A549 (cell line): ENCODE measurements around the gene RAB3GAP2.

ENCODE experiments used
- CHD2 ChIP-seq: fragments of 150-350 bp; IDR thresholded peaks from 2 replicates; pipeline ENCODE4 v1.6.1; 2014; ENCODE audit warnings: low read length; ENCODE audit not compliant: partially characterized antibody
- CHD4 ChIP-seq: fragments of 200-600 bp; sonication (generic); IDR thresholded peaks from 2 replicates; pipeline ENCODE4 v1.6.1; 2016; ENCODE audit warnings: antibody characterized with exemption, mild to moderate bottlenecking, borderline replicate concordance
- EHMT2 ChIP-seq: fragments of 200-600 bp; sonication (generic); IDR thresholded peaks from 2 replicates; pipeline ENCODE4 v1.6.1; 2016; ENCODE audit warnings: antibody characterized with exemption, low read depth, mild to moderate bottlenecking, moderate library complexity
- EP300 ChIP-seq, 2 experiments: fragments of >200 bp; sonication (Bioruptor Twin); formaldehyde crosslinking; IDR thresholded peaks; 2 replicates in 1 of 2; 3 replicates in 1 of 2; pipeline ENCODE4 v1.6.1; 2016 to 2017
- ESRRA ChIP-seq: fragments of 150-350 bp; IDR thresholded peaks from 2 replicates; pipeline ENCODE4 v1.6.1; 2014; ENCODE audit warnings: mild to moderate bottlenecking, low read length, borderline replicate concordance
- FOSL2 ChIP-seq, 2 experiments: fragments of 450-650 bp in 1 of 2; fragments of >200 bp in 1 of 2; sonication (Bioruptor Twin) in 1 of 2; formaldehyde crosslinking; IDR thresholded peaks; 2 replicates each; pipeline versions ENCODE4 v1.5.0 to v1.6.1; 2016 to 2020; ENCODE audit warnings: mild to moderate bottlenecking in 1 of 2, moderate library complexity in 1 of 2
- POLR2A ChIP-seq: IDR thresholded peaks from 2 replicates; pipeline ENCODE4 v1.6.1; 2012; ENCODE audit warnings: mild to moderate bottlenecking, low read length
- POLR2AphosphoS2 ChIP-seq: conservative IDR thresholded peaks from 2 replicates; pipeline ENCODE4 v1.6.1; 2012; ENCODE audit warnings: low read length, improper control_type of control experiment, inconsistent platforms
- RAD21 ChIP-seq, 2 experiments: fragments of >200 bp in 1 of 2; sonication (Bioruptor Twin) in 1 of 2; formaldehyde crosslinking in 1 of 2; IDR thresholded peaks in 1 of 2; conservative IDR thresholded peaks in 1 of 2; 2 replicates in 1 of 2; 3 replicates in 1 of 2; pipeline ENCODE4 v1.6.1; 2012 to 2018; ENCODE audit warnings: inconsistent platforms in 1 of 2
- TF ChIP-seq, protein P1 (sequence below): fragments of >200 bp; sonication (Bioruptor Twin); formaldehyde crosslinking; IDR thresholded peaks from 3 replicates; pipeline ENCODE4 v1.5.1; 2016
- TF ChIP-seq, protein P2 (sequence below): fragments of >200 bp; sonication (Bioruptor Twin); formaldehyde crosslinking; IDR thresholded peaks from 2 replicates; pipeline ENCODE4 v1.6.1; 2016
- TF ChIP-seq, protein P3 (sequence below): fragments of 450-650 bp; IDR thresholded peaks from 2 replicates; pipeline ENCODE4 v1.6.1; 2014; ENCODE audit warnings: antibody characterized with exemption

DNA sequence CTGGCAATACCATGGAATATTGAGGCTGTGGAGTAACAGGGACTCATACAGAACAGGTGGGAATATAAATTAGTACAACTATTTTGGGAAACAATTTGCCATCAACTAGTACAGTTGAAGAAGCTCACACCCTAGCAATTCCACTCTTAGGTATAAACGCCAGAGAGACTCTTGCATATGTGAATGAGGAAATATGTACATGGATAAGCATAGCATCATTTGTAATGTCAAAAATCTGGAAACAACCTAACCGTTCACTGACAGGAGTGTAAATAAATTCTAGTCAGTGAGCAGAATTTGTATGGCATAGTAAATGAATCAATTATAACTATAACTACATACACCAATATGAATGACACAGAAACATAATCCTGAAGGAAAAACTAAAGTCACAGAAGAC is 83.7 kb downstream of the RAB3GAP2 start:
- TF ChIP-seq, protein P1, sequence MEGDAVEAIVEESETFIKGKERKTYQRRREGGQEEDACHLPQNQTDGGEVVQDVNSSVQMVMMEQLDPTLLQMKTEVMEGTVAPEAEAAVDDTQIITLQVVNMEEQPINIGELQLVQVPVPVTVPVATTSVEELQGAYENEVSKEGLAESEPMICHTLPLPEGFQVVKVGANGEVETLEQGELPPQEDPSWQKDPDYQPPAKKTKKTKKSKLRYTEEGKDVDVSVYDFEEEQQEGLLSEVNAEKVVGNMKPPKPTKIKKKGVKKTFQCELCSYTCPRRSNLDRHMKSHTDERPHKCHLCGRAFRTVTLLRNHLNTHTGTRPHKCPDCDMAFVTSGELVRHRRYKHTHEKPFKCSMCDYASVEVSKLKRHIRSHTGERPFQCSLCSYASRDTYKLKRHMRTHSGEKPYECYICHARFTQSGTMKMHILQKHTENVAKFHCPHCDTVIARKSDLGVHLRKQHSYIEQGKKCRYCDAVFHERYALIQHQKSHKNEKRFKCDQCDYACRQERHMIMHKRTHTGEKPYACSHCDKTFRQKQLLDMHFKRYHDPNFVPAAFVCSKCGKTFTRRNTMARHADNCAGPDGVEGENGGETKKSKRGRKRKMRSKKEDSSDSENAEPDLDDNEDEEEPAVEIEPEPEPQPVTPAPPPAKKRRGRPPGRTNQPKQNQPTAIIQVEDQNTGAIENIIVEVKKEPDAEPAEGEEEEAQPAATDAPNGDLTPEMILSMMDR = no peak
- TF ChIP-seq CHD2 = no peak
- TF ChIP-seq, protein P2, sequence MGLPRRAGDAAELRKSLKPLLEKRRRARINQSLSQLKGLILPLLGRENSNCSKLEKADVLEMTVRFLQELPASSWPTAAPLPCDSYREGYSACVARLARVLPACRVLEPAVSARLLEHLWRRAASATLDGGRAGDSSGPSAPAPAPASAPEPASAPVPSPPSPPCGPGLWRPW = no peak
- TF ChIP-seq EP300 (IDR thresholded peaks at IDR 0.05) = no peak
- no peak for TF ChIP-seq EHMT2
- TF ChIP-seq RAD21 (conservative IDR thresholded peaks at IDR 0.05 in 1 of 2, IDR thresholded peaks at IDR 0.05 in 1 of 2) = no peak
- no peak for TF ChIP-seq POLR2A
- no peak for TF ChIP-seq POLR2AphosphoS2
- TF ChIP-seq ESRRA = no peak
- TF ChIP-seq, protein P3, sequence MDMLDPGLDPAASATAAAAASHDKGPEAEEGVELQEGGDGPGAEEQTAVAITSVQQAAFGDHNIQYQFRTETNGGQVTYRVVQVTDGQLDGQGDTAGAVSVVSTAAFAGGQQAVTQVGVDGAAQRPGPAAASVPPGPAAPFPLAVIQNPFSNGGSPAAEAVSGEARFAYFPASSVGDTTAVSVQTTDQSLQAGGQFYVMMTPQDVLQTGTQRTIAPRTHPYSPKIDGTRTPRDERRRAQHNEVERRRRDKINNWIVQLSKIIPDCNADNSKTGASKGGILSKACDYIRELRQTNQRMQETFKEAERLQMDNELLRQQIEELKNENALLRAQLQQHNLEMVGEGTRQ = no peak
- TF ChIP-seq CHD4 = no peak
- TF ChIP-seq FOSL2 (IDR thresholded peaks at IDR 0.05) = no peak
- no peak for TF ChIP-seq FOSL2 (CRISPR knock-in tag; IDR thresholded peaks at IDR 0.05)
